ENCODE measurements around the gene SLC9A6. TPM values are rescaled to one million over a fixed set of nuclear protein-coding genes. Genes with fewer than 3 reads are reported as not detected.

SLC9A6 gene
- total RNA-seq, 2 experiments from 2014 or later, result 14.6 to 17.3 TPM

- ATAC-seq (ENCODE audit: low read depth) (peak; percentile 31), DNase-seq (no peak)
- Mint-ChIP-seq H3K27ac (peak overlapping the region; percentile 89), H3K36me3 (peaks cover 2% of the 10 kb centered on the region), H3K4me1 (peaks cover 39% of the 10 kb centered on the region), H3K9me3 (no peaks in the 10 kb centered on the region), H3K27me3 (no peaks in the 10 kb centered on the region), H3K4me3 (peak overlapping the region; percentile 98)
- POLR2A ChIA-PET, result interaction anchor here (0.6 to 2.2 kb wide), 2 partner anchors 11 to 240 kb away, joined by 6 to 15 read pairs; partner anchors contain the start of gene MMGT1
These were observed 461 bp upstream of the SLC9A6 start for GRCh38 chrX:135984791-135985156.

GRCh38 chrX:135985973-135986310 lies 707 bp downstream of the SLC9A6 start:
- Mint-ChIP-seq H3K27me3 (no peaks in the 10 kb centered on the region), H3K4me1 (peaks cover 38% of the 10 kb centered on the region), H3K36me3 (peaks cover 5% of the 10 kb centered on the region), H3K9me3 (no peaks in the 10 kb centered on the region), H3K27ac (peak overlapping the region; percentile 91), H3K4me3 (peak overlapping the region; percentile 98)
- DNase-seq (no peak), ATAC-seq (ENCODE audit: low read depth) (no peak)
- POLR2A ChIA-PET, result no interaction called here

GRCh38 chrX:135988245-135988644 lies 3.0 kb downstream of the SLC9A6 start:
- no peak for ATAC-seq (ENCODE audit: low read depth)

GRCh38 chrX:136015016-136015415 lies 29.8 kb downstream of the SLC9A6 start:
- ATAC-seq (ENCODE audit: low read depth) (no peak), DNase-seq (no peak)
- Mint-ChIP-seq H3K27me3 (no peaks in the 10 kb centered on the region), H3K4me1 (no peaks in the 10 kb centered on the region), H3K36me3 (peaks cover 20% of the 10 kb centered on the region), H3K9me3 (no peaks in the 10 kb centered on the region), H3K27ac (no peak overlapping the region), H3K4me3 (no peak overlapping the region)
- POLR2A ChIA-PET, result no interaction called here

More at GRCh38 chrX:135988245-135988644, 3.0 kb downstream of the SLC9A6 start:
- H3K4me1 Mint-ChIP-seq, result peaks cover 29% of the 10 kb centered on the region
- no peak for DNase-seq
- H3K4me3 Mint-ChIP-seq, result no peak overlapping the region
- POLR2A ChIA-PET, result no interaction called here
- no peaks in the 10 kb centered on the region for H3K9me3 Mint-ChIP-seq
- no peak overlapping the region for H3K27ac Mint-ChIP-seq
- H3K36me3 Mint-ChIP-seq, result peaks cover 12% of the 10 kb centered on the region
- no peaks in the 10 kb centered on the region for H3K27me3 Mint-ChIP-seq

GRCh38 chrX:136016881-136017280 lies 31.6 kb downstream of the SLC9A6 start:
- Mint-ChIP-seq H3K4me3 (no peak overlapping the region), H3K27ac (no peak overlapping the region), H3K36me3 (peaks cover 29% of the 10 kb centered on the region), H3K4me1 (peaks cover 4% of the 10 kb centered on the region), H3K27me3 (no peaks in the 10 kb centered on the region), H3K9me3 (no peaks in the 10 kb centered on the region)
- POLR2A ChIA-PET, result no interaction called here
- no peak for ATAC-seq (ENCODE audit: low read depth)
- no peak for DNase-seq

GRCh38 chrX:136019226-136019625 lies 34.0 kb downstream of the SLC9A6 start:
- DNase-seq, result no peak
- no peak overlapping the region for H3K4me3 Mint-ChIP-seq
- no peak for ATAC-seq (ENCODE audit: low read depth)
- no peaks in the 10 kb centered on the region for H3K9me3 Mint-ChIP-seq
- peaks cover 31% of the 10 kb centered on the region for H3K36me3 Mint-ChIP-seq
- H3K27me3 Mint-ChIP-seq, result no peaks in the 10 kb centered on the region
- POLR2A ChIA-PET, result no interaction called here
- H3K4me1 Mint-ChIP-seq, result peaks cover 4% of the 10 kb centered on the region
- H3K27ac Mint-ChIP-seq, result no peak overlapping the region

GRCh38 chrX:136021160-136021559 lies 35.9 kb downstream of the SLC9A6 start:
- Mint-ChIP-seq H3K27ac (no peak overlapping the region), H3K4me1 (peaks cover 4% of the 10 kb centered on the region), H3K27me3 (no peaks in the 10 kb centered on the region), H3K4me3 (no peak overlapping the region), H3K36me3 (peaks cover 28% of the 10 kb centered on the region), H3K9me3 (no peaks in the 10 kb centered on the region)
- no peak for ATAC-seq (ENCODE audit: low read depth)
- POLR2A ChIA-PET, result no interaction called here
- no peak for DNase-seq

GRCh38 chrX:136021903-136022302 lies 36.7 kb downstream of the SLC9A6 start:
- DNase-seq, result no peak
- POLR2A ChIA-PET, result no interaction called here
- H3K9me3 Mint-ChIP-seq, result no peaks in the 10 kb centered on the region
- H3K27me3 Mint-ChIP-seq, result no peaks in the 10 kb centered on the region
- no peak overlapping the region for H3K27ac Mint-ChIP-seq
- H3K36me3 Mint-ChIP-seq, result peaks cover 27% of the 10 kb centered on the region
- no peak overlapping the region for H3K4me3 Mint-ChIP-seq
- no peak for ATAC-seq (ENCODE audit: low read depth)
- peaks cover 4% of the 10 kb centered on the region for H3K4me1 Mint-ChIP-seq

- H3K4me1 Mint-ChIP-seq, result peaks cover 4% of the 10 kb centered on the region
- DNase-seq, result no peak
- H3K9me3 Mint-ChIP-seq, result no peaks in the 10 kb centered on the region
- no peaks in the 10 kb centered on the region for H3K27me3 Mint-ChIP-seq
- peaks cover 10% of the 10 kb centered on the region for H3K36me3 Mint-ChIP-seq
- no peak for ATAC-seq (ENCODE audit: low read depth)
- no peak overlapping the region for H3K27ac Mint-ChIP-seq
- POLR2A ChIA-PET, result no interaction called here
- H3K4me3 Mint-ChIP-seq, result no peak overlapping the region
These were observed 39.9 kb downstream of the SLC9A6 start for GRCh38 chrX:136025091-136025490.

- no peaks in the 10 kb centered on the region for H3K27me3 Mint-ChIP-seq
- H3K4me1 Mint-ChIP-seq, result no peaks in the 10 kb centered on the region
- H3K9me3 Mint-ChIP-seq, result no peaks in the 10 kb centered on the region
- H3K4me3 Mint-ChIP-seq, result no peak overlapping the region
- peaks cover under 1% of the 10 kb centered on the region for H3K36me3 Mint-ChIP-seq
- ATAC-seq (ENCODE audit: low read depth) (no peak), DNase-seq (no peak)
- no peak overlapping the region for H3K27ac Mint-ChIP-seq
- POLR2A ChIA-PET, result interaction anchor here (1.2 kb wide), 1 partner anchor 135 kb away, joined by 5 read pairs; no protein-coding TSS in a partner anchor
These were observed 43.2 kb downstream of the SLC9A6 start for GRCh38 chrX:136028383-136028984.

GRCh38 chrX:136029766-136030165 lies 44.5 kb downstream of the SLC9A6 start:
- Mint-ChIP-seq H3K4me3 (no peak overlapping the region), H3K27me3 (no peaks in the 10 kb centered on the region), H3K36me3 (no peaks in the 10 kb centered on the region), H3K9me3 (no peaks in the 10 kb centered on the region), H3K4me1 (no peaks in the 10 kb centered on the region), H3K27ac (no peak overlapping the region)
- ATAC-seq (ENCODE audit: low read depth), result no peak
- POLR2A ChIA-PET, result interaction anchor here (1.0 kb wide), 1 partner anchor 24 kb away, joined by 3 read pairs; no protein-coding TSS in a partner anchor
- DNase-seq, result no peak

- H3K9me3 Mint-ChIP-seq, result no peaks in the 10 kb centered on the region
- no peaks in the 10 kb centered on the region for H3K27me3 Mint-ChIP-seq
- H3K27ac Mint-ChIP-seq, result no peak overlapping the region
- no peak overlapping the region for H3K4me3 Mint-ChIP-seq
- no peaks in the 10 kb centered on the region for H3K36me3 Mint-ChIP-seq
- POLR2A ChIA-PET, result no interaction called here
- H3K4me1 Mint-ChIP-seq, result no peaks in the 10 kb centered on the region
- no peak for DNase-seq
- ATAC-seq (ENCODE audit: low read depth), result no peak
These were observed 45.3 kb downstream of the SLC9A6 start for GRCh38 chrX:136030303-136031191.

- Mint-ChIP-seq H3K36me3 (no peaks in the 10 kb centered on the region), H3K4me1 (no peaks in the 10 kb centered on the region), H3K27ac (no peak overlapping the region), H3K27me3 (no peaks in the 10 kb centered on the region), H3K4me3 (no peak overlapping the region), H3K9me3 (no peaks in the 10 kb centered on the region)
- POLR2A ChIA-PET, result no interaction called here
- DNase-seq, result no peak
- no peak for ATAC-seq (ENCODE audit: low read depth)
These were observed 46.4 kb downstream of the SLC9A6 start for GRCh38 chrX:136031626-136032025.

- DNase-seq, result no peak
- Mint-ChIP-seq H3K27me3 (no peaks in the 10 kb centered on the region), H3K4me1 (no peaks in the 10 kb centered on the region), H3K9me3 (no peaks in the 10 kb centered on the region), H3K4me3 (no peak overlapping the region), H3K36me3 (no peaks in the 10 kb centered on the region), H3K27ac (no peak overlapping the region)
- POLR2A ChIA-PET, result no interaction called here
- no peak for ATAC-seq (ENCODE audit: low read depth)
These were observed 47.1 kb downstream of the SLC9A6 start for GRCh38 chrX:136032370-136032769.
